ENCODE results near the gene GTSE1. TPM values are rescaled to one million over a fixed set of nuclear protein-coding genes. Genes with fewer than 3 reads are reported as not detected.

The GTSE1 gene
- total RNA-seq, 1 experiment from 2014 or later: 20.6 TPM

GRCh38 chr22:46317646-46318045 lies 21.0 kb downstream of the GTSE1 start:
- ChIA-PET POLR2A (ENCODE audit: unreplicated experiment) (no interaction called here), CTCF (no interaction called here)
- BruUV-seq (replicated peaks): no TSS peak
- H3K27me3 ChIP-seq (ENCODE audit: low read length): no peaks in the 10 kb centered on the region
- no peak for DNase-seq
- H3K9me2 ChIP-seq (replicated peaks; ENCODE audit: low read length): no peaks in the 10 kb centered on the region
- H3K4me2 ChIP-seq (ENCODE audit: low read length): no peak overlapping the region
- H2AFZ ChIP-seq (ENCODE audit: low read length): no peak overlapping the region
- TF ChIP-seq EZH2phosphoT487 (IDR thresholded peaks at IDR 0.05; ENCODE audit: borderline replicate concordance, low read length) (no peak), EZH2 (IDR thresholded peaks at IDR 0.05; ENCODE audit: low read length, unreplicated experiment) (no peak)
- TF ChIP-seq, protein P1, sequence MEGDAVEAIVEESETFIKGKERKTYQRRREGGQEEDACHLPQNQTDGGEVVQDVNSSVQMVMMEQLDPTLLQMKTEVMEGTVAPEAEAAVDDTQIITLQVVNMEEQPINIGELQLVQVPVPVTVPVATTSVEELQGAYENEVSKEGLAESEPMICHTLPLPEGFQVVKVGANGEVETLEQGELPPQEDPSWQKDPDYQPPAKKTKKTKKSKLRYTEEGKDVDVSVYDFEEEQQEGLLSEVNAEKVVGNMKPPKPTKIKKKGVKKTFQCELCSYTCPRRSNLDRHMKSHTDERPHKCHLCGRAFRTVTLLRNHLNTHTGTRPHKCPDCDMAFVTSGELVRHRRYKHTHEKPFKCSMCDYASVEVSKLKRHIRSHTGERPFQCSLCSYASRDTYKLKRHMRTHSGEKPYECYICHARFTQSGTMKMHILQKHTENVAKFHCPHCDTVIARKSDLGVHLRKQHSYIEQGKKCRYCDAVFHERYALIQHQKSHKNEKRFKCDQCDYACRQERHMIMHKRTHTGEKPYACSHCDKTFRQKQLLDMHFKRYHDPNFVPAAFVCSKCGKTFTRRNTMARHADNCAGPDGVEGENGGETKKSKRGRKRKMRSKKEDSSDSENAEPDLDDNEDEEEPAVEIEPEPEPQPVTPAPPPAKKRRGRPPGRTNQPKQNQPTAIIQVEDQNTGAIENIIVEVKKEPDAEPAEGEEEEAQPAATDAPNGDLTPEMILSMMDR (conservative IDR thresholded peaks at IDR 0.05; ENCODE audit: low read depth, low read length): no peak
- no peaks in the 10 kb centered on the region for H3F3A ChIP-seq (ENCODE audit: low read length, unreplicated experiment)
- no peak overlapping the region for H3K9ac ChIP-seq (ENCODE audit: low read length)
- H3K36me3 ChIP-seq (ENCODE audit: low read depth, low read length): peaks cover 25% of the 10 kb centered on the region
- intact Hi-C loops (cut with micrococcal nuclease): loop anchor here (10.0 kb wide), 1 partner anchor 323 kb away; no protein-coding TSS in a partner anchor
- H4K20me1 ChIP-seq (ENCODE audit: low read length): no peaks in the 10 kb centered on the region
- no peak overlapping the region for H3K27ac ChIP-seq (ENCODE audit: low read length)
- ATAC-seq: no peak
- H3K4me3 ChIP-seq (ENCODE audit: low read length): no peak overlapping the region
- H3K4me1 ChIP-seq (ENCODE audit: insufficient read depth, low read length): no peaks in the 10 kb centered on the region
- no peaks in the 10 kb centered on the region for H3K9me3 ChIP-seq (ENCODE audit: low read length)
- H3K79me2 ChIP-seq (ENCODE audit: low read length): 0 out of 2 replicates have a peak, but pooled peaks cover 4% of the 10 kb centered on the region

GRCh38 chr22:46318576-46318975 lies 21.9 kb downstream of the GTSE1 start:
- intact Hi-C loops (cut with micrococcal nuclease): loop anchor here (10.0 kb wide), 1 partner anchor 324 kb away; no protein-coding TSS in a partner anchor
- Histone ChIP-seq H3K4me3 (ENCODE audit: low read length) (no peak overlapping the region), H3K9ac (ENCODE audit: low read length) (no peak overlapping the region), H3K27ac (ENCODE audit: low read length) (no peak overlapping the region), H4K20me1 (ENCODE audit: low read length) (no peaks in the 10 kb centered on the region), H3K9me3 (ENCODE audit: low read length) (no peaks in the 10 kb centered on the region), H3K36me3 (ENCODE audit: low read depth, low read length) (peaks cover 25% of the 10 kb centered on the region), H3K4me1 (ENCODE audit: insufficient read depth, low read length) (no peaks in the 10 kb centered on the region), H3K79me2 (ENCODE audit: low read length) (0 out of 2 replicates have a peak, but pooled peaks cover 4% of the 10 kb centered on the region), H2AFZ (ENCODE audit: low read length) (no peak overlapping the region), H3K9me2 (replicated peaks; ENCODE audit: low read length) (no peaks in the 10 kb centered on the region), H3K4me2 (ENCODE audit: low read length) (no peak overlapping the region), H3K27me3 (ENCODE audit: low read length) (no peaks in the 10 kb centered on the region), H3F3A (ENCODE audit: low read length, unreplicated experiment) (no peaks in the 10 kb centered on the region)
- BruUV-seq (replicated peaks): no TSS peak
- DNase-seq (no peak), ATAC-seq (no peak)
- TF ChIP-seq EZH2 (IDR thresholded peaks at IDR 0.05; ENCODE audit: low read length, unreplicated experiment) (no peak), EZH2phosphoT487 (IDR thresholded peaks at IDR 0.05; ENCODE audit: borderline replicate concordance, low read length) (no peak)
- TF ChIP-seq, protein P1 (conservative IDR thresholded peaks at IDR 0.05; ENCODE audit: low read depth, low read length): no peak
- ChIA-PET CTCF (no interaction called here), POLR2A (ENCODE audit: unreplicated experiment) (no interaction called here)

DNA sequence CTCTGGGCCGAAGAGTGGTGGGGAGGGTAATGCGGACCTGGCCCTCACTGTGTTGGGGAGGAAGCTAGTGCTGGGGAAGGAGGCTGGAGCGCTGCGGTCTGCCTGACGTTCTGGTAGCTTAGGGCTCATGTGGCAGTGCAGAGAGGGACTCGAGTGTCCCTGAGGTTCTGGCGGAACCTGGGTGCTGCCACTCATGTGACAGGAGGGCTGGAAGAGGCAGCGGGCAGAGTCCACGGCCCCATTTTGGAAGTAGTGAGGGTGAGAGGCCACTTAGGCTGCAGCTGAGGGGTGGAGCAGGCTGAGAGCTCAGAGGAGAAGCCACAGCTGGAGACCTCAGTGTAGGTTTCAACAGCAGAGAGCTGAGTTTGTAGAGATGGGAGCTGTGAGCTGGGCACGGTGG lies 22.6 kb downstream of the GTSE1 start:
- no peaks in the 10 kb centered on the region for H3K9me3 ChIP-seq (ENCODE audit: low read length)
- H3K36me3 ChIP-seq (ENCODE audit: low read depth, low read length): peaks cover 23% of the 10 kb centered on the region
- no peaks in the 10 kb centered on the region for H3K27me3 ChIP-seq (ENCODE audit: low read length)
- TF ChIP-seq EZH2 (IDR thresholded peaks at IDR 0.05; ENCODE audit: low read length, unreplicated experiment) (no peak), EZH2phosphoT487 (IDR thresholded peaks at IDR 0.05; ENCODE audit: borderline replicate concordance, low read length) (no peak)
- TF ChIP-seq, protein P1 (conservative IDR thresholded peaks at IDR 0.05; ENCODE audit: low read depth, low read length): no peak
- no peak overlapping the region for H3K9ac ChIP-seq (ENCODE audit: low read length)
- H3K79me2 ChIP-seq (ENCODE audit: low read length): 0 out of 2 replicates have a peak, but pooled peaks cover 4% of the 10 kb centered on the region
- no peaks in the 10 kb centered on the region for H3F3A ChIP-seq (ENCODE audit: low read length, unreplicated experiment)
- POLR2A ChIA-PET (ENCODE audit: unreplicated experiment): no interaction called here
- no peak overlapping the region for H3K4me2 ChIP-seq (ENCODE audit: low read length)
- no peak for DNase-seq
- CTCF ChIA-PET: no interaction called here
- H3K4me1 ChIP-seq (ENCODE audit: insufficient read depth, low read length): no peaks in the 10 kb centered on the region
- intact Hi-C loops (cut with micrococcal nuclease): loop anchor here (10.0 kb wide), 1 partner anchor 325 kb away; no protein-coding TSS in a partner anchor
- H3K4me3 ChIP-seq (ENCODE audit: low read length): no peak overlapping the region
- H3K27ac ChIP-seq (ENCODE audit: low read length): no peak overlapping the region
- no peak overlapping the region for H2AFZ ChIP-seq (ENCODE audit: low read length)
- no peaks in the 10 kb centered on the region for H4K20me1 ChIP-seq (ENCODE audit: low read length)
- no peak for ATAC-seq
- no peaks in the 10 kb centered on the region for H3K9me2 ChIP-seq (replicated peaks; ENCODE audit: low read length)
- BruUV-seq (replicated peaks): no TSS peak
